Activated CD4-positive, alpha-beta T cell treated with anti-CD3 and anti-CD28 coated beads, Interleukin-2, amount 50 U/mL, for 4 hours (primary cell): ENCODE data around the gene ECE1.

Experiments used
- DNase-seq, 2 experiments: peaks; one replicate each; pipeline ENCODE4 v3.0.0-alpha.2; 2020

Gene ECE1

GRCh38 chr1:21266119-21266774, 24.0 kb downstream of the ECE1 start:
- DNase-seq, result no peak

GRCh38 chr1:21265644-21266043, 24.6 kb downstream of the ECE1 start:
- DNase-seq, result no peak

- DNase-seq, result no peak
Observed at GRCh38 chr1:21264898-21265297, 25.4 kb downstream of the ECE1 start.

GRCh38 chr1:21263653-21264225, 26.5 kb downstream of the ECE1 start:
- no peak for DNase-seq

- no peak for DNase-seq
Observed at GRCh38 chr1:21263052-21263429, 27.2 kb downstream of the ECE1 start.

- no peak for DNase-seq
Observed at GRCh38 chr1:21262293-21263051, 27.8 kb downstream of the ECE1 start.

- DNase-seq, result no peak
Observed at GRCh38 chr1:21261551-21262292, 28.5 kb downstream of the ECE1 start.

GRCh38 chr1:21260405-21261125, 29.7 kb downstream of the ECE1 start:
- no peak for DNase-seq

- DNase-seq, result no peak
Observed at GRCh38 chr1:21259316-21260076, 30.8 kb downstream of the ECE1 start.

GRCh38 chr1:21258331-21259134, 31.7 kb downstream of the ECE1 start:
- no peak for DNase-seq

- DNase-seq, result no peak
Observed at GRCh38 chr1:21257431-21258135, 32.7 kb downstream of the ECE1 start.

- no peak for DNase-seq
Observed at GRCh38 chr1:21256776-21257175, 33.5 kb downstream of the ECE1 start.

GRCh38 chr1:21255943-21256320, 34.3 kb downstream of the ECE1 start:
- DNase-seq, result no peak

- peak; percentile 83 to 89 for DNase-seq
Observed at GRCh38 chr1:21255284-21255942, 34.9 kb downstream of the ECE1 start.

- no peak for DNase-seq
Observed at GRCh38 chr1:21254335-21254951, 35.8 kb downstream of the ECE1 start.

GRCh38 chr1:21251773-21252471, 38.3 kb downstream of the ECE1 start:
- DNase-seq, result peak; percentile 23 to 26

GRCh38 chr1:21249940-21250493, 40.2 kb downstream of the ECE1 start:
- DNase-seq, result no peak

- DNase-seq, result no peak
Observed at GRCh38 chr1:21247892-21248715, 42.2 kb downstream of the ECE1 start.
